Erythroblast (primary cell): ENCODE results near the gene PDZD7.

Experiments
- GATA1 ChIP-seq: IDR thresholded peaks from 2 replicates; pipeline ENCODE4 v1.6.1; 2011; ENCODE audit warnings: low read depth, mild to moderate bottlenecking, control low read depth, low read length, moderate library complexity
- POLR2A ChIP-seq: IDR thresholded peaks from 2 replicates; pipeline ENCODE4 v1.6.1; 2011; ENCODE audit warnings: mild to moderate bottlenecking, low read length

DNA sequence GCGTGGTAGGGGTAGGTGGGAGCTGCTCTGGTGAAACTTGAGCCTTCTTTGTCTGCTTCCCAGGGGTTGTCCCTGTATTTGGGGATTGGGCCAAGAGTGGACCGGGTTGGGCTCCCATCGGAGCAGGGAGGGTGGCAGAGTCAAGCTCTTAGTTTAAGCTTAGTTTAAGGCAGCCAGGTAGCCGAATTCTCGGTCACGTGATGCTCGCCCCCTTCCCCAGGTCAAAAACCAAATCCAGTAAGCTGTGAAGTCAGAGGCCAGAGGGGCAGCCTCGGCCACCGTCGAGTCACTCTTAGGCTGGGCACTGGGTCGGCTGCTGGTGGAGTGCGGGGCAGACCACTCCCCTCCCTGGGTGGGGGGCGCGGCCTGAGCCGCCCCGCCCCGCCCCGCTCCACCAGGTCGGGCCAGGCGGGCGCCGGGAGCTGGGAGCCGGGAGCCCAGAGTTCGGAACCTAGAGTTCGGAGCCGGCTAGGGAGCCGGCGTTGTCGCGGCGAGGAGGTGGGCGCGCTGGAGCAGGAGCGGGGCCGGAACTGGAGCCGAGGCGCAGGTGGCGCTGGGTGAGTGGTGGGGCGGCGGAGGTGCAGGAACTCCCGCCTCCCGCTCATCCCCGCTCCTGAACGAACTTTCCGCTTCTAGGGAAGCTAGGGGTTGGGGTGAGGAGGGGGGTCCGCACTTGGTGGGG is 34.1 kb downstream of the PDZD7 start:
- TF ChIP-seq POLR2A (no peak), GATA1 (no peak)
